DND-41 (cell line): ENCODE measurements around the gene ITGA6.
A peak's percentile ranks its signal among the peaks of the same experiment; 100 is the strongest.

Experiments
- ATAC-seq: fragments of 200-7000 bp; cut with Tn5 transposase; 3 replicates; pipeline ENCODE4 v1.9.1; 2021; ENCODE audit warnings: low read depth; ENCODE audit not compliant: insufficient read depth
- DNase-seq: peaks from one replicate; pipeline ENCODE4 v3.0.0-alpha.2; 2020
- H2AFZ ChIP-seq: 2 replicates; pipeline ENCODE4 v1.6.0; 2012; ENCODE audit warnings: low read depth, low read length
- H3K27ac ChIP-seq: 2 replicates; pipeline ENCODE4 v1.5.1; 2012; ENCODE audit warnings: low read length, inconsistent platforms
- H3K27me3 ChIP-seq: fragments of 200-600 bp; sonication (generic); 2 replicates; pipeline ENCODE4 v1.6.0; 2012; ENCODE audit warnings: low read length, mild to moderate bottlenecking, inconsistent platforms; ENCODE audit not compliant: insufficient read depth, poor library complexity
- H3K36me3 ChIP-seq: 2 replicates; pipeline ENCODE4 v1.5.1; 2012; ENCODE audit warnings: low read length, inconsistent platforms; ENCODE audit not compliant: insufficient read depth
- H3K4me1 ChIP-seq: 2 replicates; pipeline ENCODE4 v1.5.1; 2012; ENCODE audit warnings: mild to moderate bottlenecking, low read length; ENCODE audit not compliant: insufficient read depth
- H3K4me2 ChIP-seq: 2 replicates; pipeline ENCODE4 v1.6.0; 2012; ENCODE audit warnings: mild to moderate bottlenecking, moderate library complexity, low read length, inconsistent platforms; ENCODE audit not compliant: insufficient read depth
- H3K4me3 ChIP-seq, 2 experiments: fragments of 200-600 bp in 1 of 2; shearing (Covaris generic) in 1 of 2; 2 replicates each; pipeline ENCODE4 v1.5.1; 2012 to 2016; ENCODE audit warnings: inconsistent platforms in 2 of 2, low read length in 2 of 2, mild to moderate bottlenecking in 2 of 2, low read depth in 1 of 2, moderate library complexity in 1 of 2
- H3K79me2 ChIP-seq: 2 replicates; pipeline ENCODE4 v1.6.0; 2012; ENCODE audit warnings: low read length, inconsistent platforms; ENCODE audit not compliant: insufficient read depth
- H3K9ac ChIP-seq: 2 replicates; pipeline ENCODE4 v1.6.0; 2012; ENCODE audit warnings: low read depth, mild to moderate bottlenecking, inconsistent platforms, low read length, moderate library complexity
- H3K9me3 ChIP-seq: 2 replicates; pipeline ENCODE4 v1.5.1; 2012; ENCODE audit warnings: low read length, moderate library complexity, mild to moderate bottlenecking, inconsistent platforms; ENCODE audit not compliant: insufficient read depth, severe bottlenecking
- H4K20me1 ChIP-seq: 2 replicates; pipeline ENCODE4 v1.6.0; 2012; ENCODE audit warnings: low read length; ENCODE audit not compliant: insufficient read depth
- CTCF ChIP-seq: IDR thresholded peaks from 2 replicates; pipeline ENCODE4 v1.5.1; 2012; ENCODE audit warnings: borderline replicate concordance, low read length, moderate library complexity, mild to moderate bottlenecking; ENCODE audit not compliant: poor library complexity, severe bottlenecking; ENCODE audit errors: extremely low read depth
- EZH2 ChIP-seq: IDR thresholded peaks from 3 replicates; pipeline ENCODE4 v1.6.1; 2012; ENCODE audit warnings: borderline replicate concordance, low read depth, mild to moderate bottlenecking, moderate library complexity, low read length, inconsistent platforms; ENCODE audit not compliant: severe bottlenecking

Gene ITGA6

DNA sequence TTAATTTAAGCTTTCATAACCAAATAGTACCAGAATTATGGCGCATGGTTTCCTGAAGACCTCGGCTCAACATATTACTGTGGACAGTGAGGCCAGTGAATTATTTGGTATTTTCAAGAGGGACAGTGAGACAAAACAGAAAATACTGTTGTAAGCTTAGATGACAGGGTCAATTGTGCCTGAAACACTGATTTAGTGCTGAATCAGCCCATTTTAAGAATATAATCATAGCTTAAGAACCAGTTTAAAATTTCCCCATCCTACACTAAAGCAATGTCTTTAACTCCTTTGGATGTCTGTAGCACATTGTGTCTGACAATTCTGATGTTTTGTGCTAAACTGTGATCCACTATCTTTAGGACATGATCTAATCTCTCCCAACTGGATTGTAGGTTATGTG, 4.6 kb downstream of the ITGA6 start:
- Histone ChIP-seq H3K27me3 (peaks cover 35% of the 10 kb centered on the region), H3K4me3 (no peak overlapping the region), H3K9me3 (no peaks in the 10 kb centered on the region), H2AFZ (no peak overlapping the region), H3K9ac (no peak overlapping the region), H3K36me3 (no peaks in the 10 kb centered on the region), H4K20me1 (peaks cover 3% of the 10 kb centered on the region; the same call in 1 of the 2 replicates), H3K79me2 (no peaks in the 10 kb centered on the region), H3K27ac (no peak overlapping the region), H3K4me1 (peaks cover 34% of the 10 kb centered on the region), H3K4me2 (no peak overlapping the region)
- no peak for DNase-seq
- no peak for ATAC-seq
- no peak for TF ChIP-seq CTCF
- no peak for TF ChIP-seq EZH2

GRCh38 chr2:172433144-172433543, 5.8 kb downstream of the ITGA6 start:
- Histone ChIP-seq H3K79me2 (no peaks in the 10 kb centered on the region), H3K4me3 (no peak overlapping the region), H3K9me3 (no peaks in the 10 kb centered on the region), H3K27me3 (peaks cover 24% of the 10 kb centered on the region), H3K9ac (no peak overlapping the region), H3K4me1 (peaks cover 30% of the 10 kb centered on the region), H3K27ac (no peak overlapping the region), H3K36me3 (no peaks in the 10 kb centered on the region), H3K4me2 (no peak overlapping the region), H2AFZ (no peak overlapping the region), H4K20me1 (peaks cover 2% of the 10 kb centered on the region; the same call in 1 of the 2 replicates)
- ATAC-seq (no peak), DNase-seq (no peak)
- TF ChIP-seq EZH2 = no peak
- no peak for TF ChIP-seq CTCF

- Histone ChIP-seq H4K20me1 (no peaks in the 10 kb centered on the region; the same call in 1 of the 2 replicates), H3K79me2 (no peaks in the 10 kb centered on the region), H3K27me3 (peaks cover 6% of the 10 kb centered on the region), H2AFZ (no peak overlapping the region), H3K4me2 (no peak overlapping the region), H3K4me3 (no peak overlapping the region), H3K9me3 (no peaks in the 10 kb centered on the region), H3K36me3 (no peaks in the 10 kb centered on the region), H3K27ac (no peak overlapping the region), H3K4me1 (peaks cover 32% of the 10 kb centered on the region), H3K9ac (no peak overlapping the region)
- peak; percentile 61 for DNase-seq
- peak; percentile 76 for ATAC-seq
- TF ChIP-seq EZH2 (no peak), CTCF (no peak)
Observed at GRCh38 chr2:172434821-172435605, 7.6 kb downstream of the ITGA6 start.

DNA sequence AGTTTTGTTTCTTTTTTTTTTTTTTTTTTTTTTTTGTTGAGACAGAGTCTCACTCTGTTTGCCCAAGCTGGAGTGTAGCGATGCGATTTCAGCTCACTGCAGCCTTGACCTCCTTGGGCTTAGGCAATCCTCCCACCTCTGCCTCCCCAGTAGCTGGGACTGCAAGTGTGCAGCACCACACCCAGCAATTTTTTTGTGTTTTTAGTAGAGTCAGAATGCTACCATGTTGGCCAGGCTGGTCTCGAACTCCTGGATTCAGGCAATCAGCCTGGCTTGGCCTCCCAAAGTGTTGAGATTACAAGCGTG, 8.2 kb downstream of the ITGA6 start:
- H2AFZ ChIP-seq = no peak overlapping the region
- no peak overlapping the region for H3K4me2 ChIP-seq
- no peak overlapping the region for H3K4me3 ChIP-seq
- H3K36me3 ChIP-seq = no peaks in the 10 kb centered on the region
- no peak for DNase-seq
- no peaks in the 10 kb centered on the region for H3K9me3 ChIP-seq
- H3K9ac ChIP-seq = no peak overlapping the region
- peaks cover 32% of the 10 kb centered on the region for H3K4me1 ChIP-seq
- no peaks in the 10 kb centered on the region; the same call in 1 of the 2 replicates for H4K20me1 ChIP-seq
- no peaks in the 10 kb centered on the region for H3K79me2 ChIP-seq
- peaks cover 6% of the 10 kb centered on the region for H3K27me3 ChIP-seq
- H3K27ac ChIP-seq = no peak overlapping the region
- ATAC-seq = no peak
- no peak for TF ChIP-seq CTCF
- TF ChIP-seq EZH2 = no peak
